HEK293T (cell line): Measurements from ENCODE around the gene PHOSPHO2.

Experiments used
- ARNT ChIP-seq: fragments of 450-650 bp; IDR thresholded peaks from 2 replicates; pipeline ENCODE4 v1.6.1; 2017; ENCODE audit warnings: mild to moderate bottlenecking
- BHLHE40 ChIP-seq: fragments of 450-650 bp; IDR thresholded peaks from 2 replicates; pipeline ENCODE4 v1.6.1; 2016; ENCODE audit warnings: mild to moderate bottlenecking, moderate library complexity, borderline replicate concordance
- CTBP1 ChIP-seq: fragments of 450-650 bp; IDR thresholded peaks from 2 replicates; pipeline ENCODE4 v1.6.1; 2016; ENCODE audit warnings: borderline replicate concordance
- ELF4 ChIP-seq: fragments of 450-650 bp; IDR thresholded peaks from 2 replicates; pipeline ENCODE4 v1.6.1; 2017; ENCODE audit warnings: antibody characterized with exemption
- FOXA1 ChIP-seq: fragments of 450-650 bp; IDR thresholded peaks from 2 replicates; pipeline ENCODE4 v1.6.1; 2016; ENCODE audit warnings: mild to moderate bottlenecking
- FOXK2 ChIP-seq: fragments of 450-650 bp; IDR thresholded peaks from 2 replicates; pipeline ENCODE4 v1.6.1; 2016; ENCODE audit warnings: mild to moderate bottlenecking
- HDGF ChIP-seq: fragments of 450-650 bp; IDR thresholded peaks from 2 replicates; pipeline ENCODE4 v1.6.1; 2017; ENCODE audit warnings: antibody characterized with exemption, borderline replicate concordance
- L3MBTL2 ChIP-seq: fragments of 450-650 bp; conservative IDR thresholded peaks from 2 replicates; pipeline ENCODE4 v1.6.1; 2016; ENCODE audit warnings: mild to moderate bottlenecking
- LEF1 ChIP-seq: fragments of 450-650 bp; IDR thresholded peaks from 2 replicates; pipeline ENCODE4 v1.6.1; 2017; ENCODE audit warnings: mild to moderate bottlenecking, borderline replicate concordance
- NFRKB ChIP-seq: fragments of 450-650 bp; IDR thresholded peaks from 2 replicates; pipeline ENCODE4 v1.6.1; 2016; ENCODE audit warnings: mild to moderate bottlenecking, moderate library complexity
- SP1 ChIP-seq: fragments of 450-650 bp; IDR thresholded peaks from 2 replicates; pipeline ENCODE4 v1.6.1; 2017
- SUZ12 ChIP-seq: fragments of 450-650 bp; IDR thresholded peaks from 2 replicates; pipeline ENCODE4 v1.6.1; 2016; ENCODE audit warnings: mild to moderate bottlenecking
- TARDBP ChIP-seq: fragments of 450-650 bp; IDR thresholded peaks from 2 replicates; pipeline ENCODE4 v1.6.1; 2016
- ZNF384 ChIP-seq: fragments of 450-650 bp; IDR thresholded peaks from 2 replicates; pipeline ENCODE4 v1.6.1; 2016

DNA sequence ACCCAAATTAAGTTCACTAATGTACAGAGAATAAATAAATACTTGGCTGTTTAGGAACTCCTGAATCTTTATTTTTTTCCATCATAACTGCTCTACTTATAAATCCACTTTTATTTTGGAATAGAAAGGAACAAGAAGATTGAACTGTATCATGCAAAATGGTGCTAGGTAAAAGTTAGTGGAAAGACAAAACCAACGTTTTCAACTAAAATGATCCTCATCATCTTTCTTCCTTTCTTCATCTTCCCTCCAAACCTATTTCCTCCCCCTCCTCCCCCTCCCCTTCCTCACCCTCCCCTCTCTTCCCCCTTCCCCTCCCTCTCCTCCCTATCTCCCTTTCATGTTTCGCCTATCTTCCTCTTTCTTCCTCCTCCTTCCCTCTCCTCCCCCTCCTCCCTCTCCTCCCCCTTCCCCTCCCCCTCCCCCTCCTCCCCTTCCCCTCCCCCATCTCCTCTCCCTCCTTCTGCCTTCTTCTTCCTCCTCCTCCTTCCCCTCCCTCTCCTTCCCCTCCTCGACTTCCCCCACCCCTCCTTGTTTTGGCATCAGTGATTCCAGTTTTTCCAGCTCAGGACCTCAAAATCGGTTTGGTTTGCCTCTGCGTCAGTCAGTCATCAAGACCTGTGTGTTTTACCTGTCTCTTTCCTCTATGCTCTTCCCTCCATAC lies 44.4 kb downstream of the PHOSPHO2 start:
- TF ChIP-seq BHLHE40 (no peak), ELF4 (no peak), HDGF (no peak), L3MBTL2 (no peak), CTBP1 (no peak), FOXK2 (no peak), FOXA1 (no peak), ZNF384 (no peak), SP1 (no peak), TARDBP (no peak), NFRKB (no peak), SUZ12 (no peak), ARNT (no peak), LEF1 (no peak)
